Suprapubic skin (tissue), 4 donors: Measurements from ENCODE around the gene CUEDC1. TPM values are rescaled to one million over a fixed set of nuclear protein-coding genes. Genes with fewer than 3 reads are reported as not detected.

ENCODE experiments used
- DNase-seq, 2 donors: peaks; one replicate each; pipeline ENCODE4 v3.0.0-alpha.2; 2019; ENCODE audit warnings: low spot score in 2 of 2
- H3K27ac ChIP-seq: fragments of 200-600 bp; sonication (generic); one replicate; pipeline ENCODE4 v1.5.1; 2019
- H3K27me3 ChIP-seq: fragments of 200-600 bp; sonication (generic); one replicate; pipeline ENCODE4 v1.5.1; 2019
- H3K36me3 ChIP-seq: fragments of 200-600 bp; sonication (generic); one replicate; pipeline ENCODE4 v1.5.1; 2019
- H3K4me1 ChIP-seq: fragments of 200-600 bp; sonication (generic); one replicate; pipeline ENCODE4 v1.5.1; 2019
- H3K4me3 ChIP-seq: fragments of 200-600 bp; sonication (generic); one replicate; pipeline ENCODE4 v1.5.1; 2019; ENCODE audit warnings: mild to moderate bottlenecking
- H3K9me3 ChIP-seq: fragments of 200-600 bp; sonication (generic); one replicate; pipeline ENCODE4 v1.5.1; 2019
- EP300 ChIP-seq: sonication (generic); formaldehyde crosslinking; IDR thresholded peaks from one replicate; pipeline ENCODE4 v1.6.1; 2017; ENCODE audit warnings: antibody characterized with exemption
- POLR2A ChIP-seq, 2 donors: fragments of 450-650 bp; IDR thresholded peaks; one replicate each; pipeline ENCODE4 v1.6.1; 2017; ENCODE audit warnings: antibody characterized with exemption in 2 of 2, mild to moderate bottlenecking in 2 of 2, moderate library complexity in 2 of 2
- POLR2AphosphoS5 ChIP-seq, 3 donors: sonication (generic); formaldehyde crosslinking; IDR thresholded peaks; one replicate each; pipeline ENCODE4 v1.6.1; 2017; ENCODE audit warnings: antibody characterized with exemption in 3 of 3
- WGBS: methylation state at CpG from one replicate; pipeline ENCODE4 v1.1.5; 2018; 5-methylcytosine and 5-hydroxymethylcytosine counted together
- total RNA-seq, 4 donors: library from RNA; depleted of rRNA; stranded (reverse); fragments of >200 nt; gene quantifications; one replicate each; pipeline ENCODE4 v1.1.0, GENCODE V29; 2016
- TF ChIP-seq, protein P1 (sequence below), 2 donors: fragments of 200-600 bp in 1 of 2; fragments of 450-650 bp in 1 of 2; sonication (generic) in 1 of 2; IDR thresholded peaks; one replicate each; pipeline ENCODE4 v1.5.1; 2016 to 2019; ENCODE audit warnings: antibody characterized with exemption in 2 of 2, mild to moderate bottlenecking in 1 of 2, moderate library complexity in 1 of 2

The CUEDC1 gene
- total RNA-seq, 4 donors from 2014 or later, result 5.1 to 34.2 (median 12.8) TPM

DNA sequence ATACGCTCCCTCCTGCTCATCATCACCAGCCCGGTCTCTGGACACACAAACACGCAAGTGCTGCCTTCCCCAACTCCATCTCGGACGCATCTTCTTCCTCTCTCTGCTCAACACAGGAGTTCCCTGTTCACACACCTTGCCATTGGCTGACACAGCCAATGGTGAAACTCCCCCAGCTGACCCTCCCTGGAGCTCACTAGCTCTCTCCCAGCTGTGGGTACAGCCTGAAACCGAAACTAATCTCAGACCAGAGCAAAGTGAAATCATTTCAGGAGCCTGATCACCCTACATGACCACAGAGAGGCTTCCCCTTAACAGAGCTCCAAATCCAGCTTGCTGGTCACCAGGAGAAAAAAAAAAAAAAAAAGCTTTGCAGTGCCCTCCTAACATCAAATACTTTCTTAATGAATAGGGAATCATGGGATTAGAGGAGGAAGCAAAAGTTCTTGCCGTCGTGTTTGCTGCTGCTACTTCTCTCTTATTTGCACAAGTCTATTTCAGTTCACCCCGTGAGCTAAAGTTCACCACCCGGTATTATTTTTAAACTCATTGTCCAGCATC, 8.3 kb downstream of the CUEDC1 start:
- TF ChIP-seq POLR2A (IDR thresholded peaks at IDR 0.05) (no peak), EP300 (no peak), POLR2AphosphoS5 (IDR thresholded peaks at IDR 0.05) (no peak)
- TF ChIP-seq, protein P1, sequence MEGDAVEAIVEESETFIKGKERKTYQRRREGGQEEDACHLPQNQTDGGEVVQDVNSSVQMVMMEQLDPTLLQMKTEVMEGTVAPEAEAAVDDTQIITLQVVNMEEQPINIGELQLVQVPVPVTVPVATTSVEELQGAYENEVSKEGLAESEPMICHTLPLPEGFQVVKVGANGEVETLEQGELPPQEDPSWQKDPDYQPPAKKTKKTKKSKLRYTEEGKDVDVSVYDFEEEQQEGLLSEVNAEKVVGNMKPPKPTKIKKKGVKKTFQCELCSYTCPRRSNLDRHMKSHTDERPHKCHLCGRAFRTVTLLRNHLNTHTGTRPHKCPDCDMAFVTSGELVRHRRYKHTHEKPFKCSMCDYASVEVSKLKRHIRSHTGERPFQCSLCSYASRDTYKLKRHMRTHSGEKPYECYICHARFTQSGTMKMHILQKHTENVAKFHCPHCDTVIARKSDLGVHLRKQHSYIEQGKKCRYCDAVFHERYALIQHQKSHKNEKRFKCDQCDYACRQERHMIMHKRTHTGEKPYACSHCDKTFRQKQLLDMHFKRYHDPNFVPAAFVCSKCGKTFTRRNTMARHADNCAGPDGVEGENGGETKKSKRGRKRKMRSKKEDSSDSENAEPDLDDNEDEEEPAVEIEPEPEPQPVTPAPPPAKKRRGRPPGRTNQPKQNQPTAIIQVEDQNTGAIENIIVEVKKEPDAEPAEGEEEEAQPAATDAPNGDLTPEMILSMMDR (IDR thresholded peaks at IDR 0.05), result no peak
- Histone ChIP-seq H3K9me3 (no peaks in the 10 kb centered on the region), H3K36me3 (no peaks in the 10 kb centered on the region), H3K27ac (peak overlapping the region; percentile 78), H3K4me3 (peak overlapping the region; percentile 47), H3K27me3 (no peaks in the 10 kb centered on the region), H3K4me1 (peaks cover 76% of the 10 kb centered on the region)
- 12% methylated on average over 10 of the region's 10 CpGs for WGBS
- DNase-seq, result no peak

DNA sequence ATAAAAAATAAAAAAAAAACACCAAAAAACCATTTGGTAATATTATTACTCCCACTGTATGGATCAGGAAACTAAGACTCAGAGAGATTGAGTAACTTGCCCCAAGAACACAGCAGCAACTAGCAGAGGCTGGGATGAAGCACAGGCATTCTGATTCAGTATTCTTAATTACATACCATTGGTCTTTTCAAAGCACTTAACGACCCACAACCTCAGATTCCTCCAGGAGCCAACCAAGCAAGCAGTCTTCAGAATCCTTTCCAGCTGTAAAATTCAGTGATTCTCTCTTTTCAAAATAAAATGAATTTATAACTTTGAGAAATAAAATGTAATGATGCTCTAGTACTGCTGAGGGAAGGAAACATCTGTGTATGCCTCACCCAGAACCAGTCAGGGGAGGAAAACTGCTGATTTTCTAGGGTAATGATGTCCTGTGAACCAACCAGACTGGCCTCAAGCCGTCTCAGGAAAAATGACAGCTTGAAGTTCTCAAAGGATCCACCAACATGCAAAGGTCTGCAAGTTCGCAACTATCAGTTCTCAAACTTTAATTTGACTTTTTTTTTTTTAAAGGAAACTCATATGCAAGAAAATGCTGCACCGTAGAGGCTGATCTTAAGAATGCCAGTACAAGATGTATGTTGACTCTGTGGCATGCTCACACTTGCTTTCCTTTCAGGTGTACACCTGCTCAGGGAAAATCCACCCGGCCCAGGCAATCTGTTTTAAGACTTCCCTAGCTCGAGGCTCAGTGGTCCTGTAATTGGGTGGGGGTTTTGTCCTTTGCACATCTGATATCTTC, 9.0 kb downstream of the CUEDC1 start:
- Histone ChIP-seq H3K27me3 (no peaks in the 10 kb centered on the region), H3K9me3 (no peaks in the 10 kb centered on the region), H3K4me1 (peaks cover 81% of the 10 kb centered on the region), H3K4me3 (peak overlapping the region; percentile 47), H3K27ac (peak overlapping the region; percentile 78), H3K36me3 (no peaks in the 10 kb centered on the region)
- TF ChIP-seq, protein P1 (IDR thresholded peaks at IDR 0.05), result no peak
- TF ChIP-seq POLR2A (IDR thresholded peaks at IDR 0.05), result no peak
- no peak for TF ChIP-seq POLR2AphosphoS5 (IDR thresholded peaks at IDR 0.05)
- TF ChIP-seq EP300, result no peak
- WGBS, result 16% methylated on average over 6 of the region's 6 CpGs
- no peak for DNase-seq

DNA sequence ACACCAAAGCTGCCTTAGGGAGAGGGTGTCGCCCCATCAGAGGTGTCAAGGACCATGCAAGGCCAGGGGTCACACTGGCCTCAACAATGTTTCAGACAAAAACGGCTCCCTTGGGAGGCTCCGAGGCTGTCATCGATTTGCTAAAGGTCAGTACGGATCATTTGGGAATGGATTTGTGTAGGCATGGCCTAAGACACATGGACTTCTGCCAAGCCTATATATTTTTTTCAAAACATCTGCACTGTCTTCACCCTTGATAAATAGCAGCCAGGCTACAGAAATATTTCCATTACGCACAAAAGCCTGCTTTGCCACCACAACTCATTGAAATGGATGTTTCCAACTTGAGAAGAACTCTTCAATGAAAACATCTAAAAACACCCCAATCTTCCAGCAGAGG, 10.3 kb downstream of the CUEDC1 start:
- Histone ChIP-seq H3K9me3 (no peaks in the 10 kb centered on the region), H3K4me3 (no peak overlapping the region), H3K36me3 (no peaks in the 10 kb centered on the region), H3K27ac (no peak overlapping the region), H3K27me3 (no peaks in the 10 kb centered on the region), H3K4me1 (peaks cover 81% of the 10 kb centered on the region)
- no peak for DNase-seq
- TF ChIP-seq POLR2AphosphoS5 (IDR thresholded peaks at IDR 0.05), result no peak
- TF ChIP-seq EP300, result no peak
- TF ChIP-seq POLR2A (IDR thresholded peaks at IDR 0.05), result no peak
- TF ChIP-seq, protein P1 (IDR thresholded peaks at IDR 0.05), result no peak
- 62% methylated on average over 6 of the region's 6 CpGs for WGBS

DNA sequence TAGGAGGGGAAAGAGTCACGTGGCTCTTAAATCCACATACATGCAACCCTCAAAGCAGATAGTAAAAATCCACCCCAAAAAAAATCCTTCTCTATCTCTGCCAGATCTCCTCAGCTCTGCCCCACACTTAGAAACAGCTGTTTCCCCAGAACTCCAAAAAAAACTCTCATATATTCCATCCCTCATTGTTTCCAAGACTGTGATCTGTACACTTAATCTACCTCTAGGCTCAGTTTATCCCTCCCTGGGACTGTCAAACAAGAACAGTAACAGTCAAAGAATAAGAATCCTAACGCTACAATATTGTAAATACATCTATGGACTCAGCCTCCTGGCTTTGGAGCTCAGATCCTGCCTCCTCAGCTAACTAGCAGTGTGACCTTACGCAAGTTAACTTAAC, 11.6 kb downstream of the CUEDC1 start:
- TF ChIP-seq POLR2AphosphoS5 (IDR thresholded peaks at IDR 0.05) (no peak), POLR2A (IDR thresholded peaks at IDR 0.05) (no peak), EP300 (no peak)
- TF ChIP-seq, protein P1 (IDR thresholded peaks at IDR 0.05), result no peak
- 79% methylated on average over 3 of the region's 3 CpGs for WGBS
- H3K27me3 ChIP-seq, result no peaks in the 10 kb centered on the region
- peak overlapping the region; percentile 16 for H3K27ac ChIP-seq
- peaks cover 77% of the 10 kb centered on the region for H3K4me1 ChIP-seq
- H3K4me3 ChIP-seq, result no peak overlapping the region
- DNase-seq, result no peak
- H3K9me3 ChIP-seq, result no peaks in the 10 kb centered on the region
- H3K36me3 ChIP-seq, result no peaks in the 10 kb centered on the region

DNA sequence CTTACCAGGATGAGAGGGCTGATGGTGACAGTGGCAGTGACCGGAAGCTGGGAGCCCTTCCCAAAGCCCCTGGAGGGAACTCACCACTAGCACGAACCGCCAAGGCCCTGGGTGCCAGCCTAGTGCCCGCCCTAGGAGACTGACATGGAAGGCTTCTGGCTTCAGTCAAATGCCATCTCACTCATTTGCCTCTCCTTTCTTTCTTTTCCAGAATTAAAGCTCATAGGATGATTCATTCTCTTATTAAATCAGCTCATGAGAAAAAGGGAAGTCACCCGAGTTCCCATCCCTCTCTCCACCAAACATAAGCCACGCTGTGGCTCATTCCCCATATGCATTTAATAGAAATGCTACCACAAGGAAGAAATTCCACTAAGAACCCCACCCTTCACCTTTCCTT, 12.1 kb downstream of the CUEDC1 start:
- TF ChIP-seq POLR2AphosphoS5 (IDR thresholded peaks at IDR 0.05) (no peak), EP300 (no peak), POLR2A (IDR thresholded peaks at IDR 0.05) (no peak)
- TF ChIP-seq, protein P1 (IDR thresholded peaks at IDR 0.05), result no peak
- peaks cover 76% of the 10 kb centered on the region for H3K4me1 ChIP-seq
- H3K27me3 ChIP-seq, result no peaks in the 10 kb centered on the region
- no peaks in the 10 kb centered on the region for H3K9me3 ChIP-seq
- WGBS, result 40% methylated on average over 6 of the region's 6 CpGs
- DNase-seq, result no peak
- H3K27ac ChIP-seq, result peak overlapping the region; percentile 16
- H3K36me3 ChIP-seq, result no peaks in the 10 kb centered on the region
- H3K4me3 ChIP-seq, result no peak overlapping the region
